ENCODE results near the gene TP73. TPM values are rescaled to one million over a fixed set of nuclear protein-coding genes. Genes with fewer than 3 reads are reported as not detected.
A peak's percentile ranks its signal among the peaks of the same experiment; 100 is the strongest.

The TP73 gene
- polyA plus RNA-seq, 1 donor from 2014 or later = 0.88 TPM

GRCh38 chr1:3664700-3665375 is 12.5 kb downstream of the TP73 start:
- H3K4me3 Mint-ChIP-seq = peak overlapping the region; percentile 44 to 90 (median 79)
- H3K27me3 Mint-ChIP-seq = peaks cover 1% of the 10 kb centered on the region
- no peaks in the 10 kb centered on the region for H3K9me3 Mint-ChIP-seq
- H3K36me3 Mint-ChIP-seq = no peaks in the 10 kb centered on the region
- H3K27ac Mint-ChIP-seq = peak overlapping the region; percentile 8 to 98 (median 84)
- H3K4me1 Mint-ChIP-seq = peaks cover 31 to 37% (median 34%) of the 10 kb centered on the region in 3 donors

- peaks cover under 1% of the 10 kb centered on the region for H3K36me3 Mint-ChIP-seq
- peaks cover 32 to 41% (median 40%) of the 10 kb centered on the region in 3 donors for H3K4me1 Mint-ChIP-seq
- peak overlapping the region; percentile 46 to 84 (median 83) for H3K27ac Mint-ChIP-seq
Measured at GRCh38 chr1:3668148-3668547, 15.8 kb downstream of the TP73 start.

GRCh38 chr1:3668585-3669300 is 16.4 kb downstream of the TP73 start:
- Mint-ChIP-seq H3K36me3 (peaks cover 4% of the 10 kb centered on the region), H3K27me3 (peaks cover 8% of the 10 kb centered on the region), H3K4me3 (peak overlapping the region in 1 of 4 donors; percentile 54), H3K9me3 (no peaks in the 10 kb centered on the region), H3K4me1 (peaks cover 37 to 46% (median 46%) of the 10 kb centered on the region in 3 donors), H3K27ac (peak overlapping the region; percentile 46 to 84 (median 76))

More at GRCh38 chr1:3668148-3668547, 15.8 kb downstream of the TP73 start:
- Mint-ChIP-seq H3K27me3 (peaks cover 4% of the 10 kb centered on the region), H3K4me3 (peak overlapping the region in 3 of 4 donors; percentile 54 to 83 (median 70)), H3K9me3 (no peaks in the 10 kb centered on the region)

GRCh38 chr1:3669421-3669821 is 17.1 kb downstream of the TP73 start:
- no peak overlapping the region for H3K4me3 Mint-ChIP-seq
- H3K27me3 Mint-ChIP-seq = peaks cover 8% of the 10 kb centered on the region
- peaks cover 4% of the 10 kb centered on the region for H3K36me3 Mint-ChIP-seq
- H3K4me1 Mint-ChIP-seq = peaks cover 37 to 46% (median 46%) of the 10 kb centered on the region in 3 donors
- no peaks in the 10 kb centered on the region for H3K9me3 Mint-ChIP-seq
- H3K27ac Mint-ChIP-seq = no peak overlapping the region

- H3K27ac Mint-ChIP-seq = peak overlapping the region in 1 of 3 donors; percentile 23
- H3K4me3 Mint-ChIP-seq = no peak overlapping the region
- H3K27me3 Mint-ChIP-seq = peaks cover 8% of the 10 kb centered on the region
- H3K9me3 Mint-ChIP-seq = no peaks in the 10 kb centered on the region
- H3K36me3 Mint-ChIP-seq = peaks cover 4% of the 10 kb centered on the region
- H3K4me1 Mint-ChIP-seq = peaks cover 32 to 40% (median 40%) of the 10 kb centered on the region in 3 donors
Measured at GRCh38 chr1:3669971-3670431, 17.7 kb downstream of the TP73 start.

GRCh38 chr1:3670823-3671265 is 18.5 kb downstream of the TP73 start:
- no peak overlapping the region for H3K27ac Mint-ChIP-seq
- peaks cover 26 to 40% (median 36%) of the 10 kb centered on the region in 3 donors for H3K4me1 Mint-ChIP-seq
- peaks cover 8% of the 10 kb centered on the region for H3K27me3 Mint-ChIP-seq
- no peaks in the 10 kb centered on the region for H3K9me3 Mint-ChIP-seq
- peak overlapping the region in 1 of 4 donors; percentile 33 for H3K4me3 Mint-ChIP-seq
- peaks cover 4% of the 10 kb centered on the region for H3K36me3 Mint-ChIP-seq

GRCh38 chr1:3671371-3672180 is 19.3 kb downstream of the TP73 start:
- Mint-ChIP-seq H3K27ac (peak overlapping the region in 1 of 3 donors; percentile 73), H3K4me3 (peak overlapping the region; percentile 16 to 99 (median 54)), H3K27me3 (peaks cover 7% of the 10 kb centered on the region), H3K36me3 (peaks cover 4% of the 10 kb centered on the region), H3K9me3 (no peaks in the 10 kb centered on the region), H3K4me1 (peaks cover 20 to 36% (median 32%) of the 10 kb centered on the region in 3 donors)

GRCh38 chr1:3672231-3672970 is 20.1 kb downstream of the TP73 start:
- Mint-ChIP-seq H3K27me3 (peaks cover 7% of the 10 kb centered on the region), H3K4me3 (peak overlapping the region; percentile 50 to 99 (median 90)), H3K36me3 (peaks cover 4% of the 10 kb centered on the region), H3K27ac (peak overlapping the region; percentile 73 to 93 (median 73)), H3K9me3 (no peaks in the 10 kb centered on the region), H3K4me1 (peaks cover 20 to 35% (median 30%) of the 10 kb centered on the region in 3 donors)

GRCh38 chr1:3672971-3673361 is 20.6 kb downstream of the TP73 start:
- Mint-ChIP-seq H3K4me3 (peak overlapping the region; percentile 50 to 99 (median 90)), H3K4me1 (peaks cover 25 to 39% (median 33%) of the 10 kb centered on the region in 3 donors), H3K9me3 (no peaks in the 10 kb centered on the region), H3K27ac (peak overlapping the region; percentile 73 to 93 (median 73)), H3K27me3 (peaks cover 10% of the 10 kb centered on the region), H3K36me3 (peaks cover 4% of the 10 kb centered on the region)

GRCh38 chr1:3673381-3674099 is 21.2 kb downstream of the TP73 start:
- Mint-ChIP-seq H3K36me3 (peaks cover 4% of the 10 kb centered on the region), H3K4me1 (peaks cover 23 to 39% (median 30%) of the 10 kb centered on the region in 3 donors), H3K27ac (peak overlapping the region; percentile 73 to 93 (median 73)), H3K4me3 (peak overlapping the region; percentile 50 to 99 (median 90)), H3K27me3 (peaks cover 10% of the 10 kb centered on the region), H3K9me3 (no peaks in the 10 kb centered on the region)

GRCh38 chr1:3674100-3675094 is 22.1 kb downstream of the TP73 start:
- Mint-ChIP-seq H3K4me1 (peaks cover 29 to 44% (median 32%) of the 10 kb centered on the region in 3 donors), H3K36me3 (peaks cover 4% of the 10 kb centered on the region), H3K9me3 (no peaks in the 10 kb centered on the region), H3K27ac (peak overlapping the region in 2 of 3 donors; percentile 73 to 93), H3K27me3 (peaks cover 10% of the 10 kb centered on the region), H3K4me3 (peak overlapping the region in 1 of 4 donors; percentile 38)

- Mint-ChIP-seq H3K27ac (peak overlapping the region in 1 of 3 donors; percentile 46), H3K9me3 (no peaks in the 10 kb centered on the region), H3K36me3 (peaks cover 4% of the 10 kb centered on the region), H3K4me3 (peak overlapping the region in 1 of 4 donors; percentile 32), H3K27me3 (peaks cover 10% of the 10 kb centered on the region), H3K4me1 (peaks cover 30 to 49% (median 33%) of the 10 kb centered on the region in 3 donors)
Measured at GRCh38 chr1:3675436-3675835, 23.1 kb downstream of the TP73 start.
